Astrocyte (in vitro differentiated cells and primary cell): ENCODE data around the gene CABP2.

Experiments used
- EZH2 ChIP-seq: IDR thresholded peaks from 2 replicates; pipeline ENCODE4 v1.6.1; 2012; ENCODE audit warnings: mild to moderate bottlenecking, low read length, inconsistent platforms; ENCODE audit not compliant: insufficient read depth
- TF ChIP-seq, protein P1 (sequence below): IDR thresholded peaks from 2 replicates; pipeline ENCODE4 v1.5.1; 2011; ENCODE audit warnings: low read depth, mild to moderate bottlenecking, inconsistent platforms, low read length, moderate library complexity; ENCODE audit not compliant: insufficient read depth

DNA sequence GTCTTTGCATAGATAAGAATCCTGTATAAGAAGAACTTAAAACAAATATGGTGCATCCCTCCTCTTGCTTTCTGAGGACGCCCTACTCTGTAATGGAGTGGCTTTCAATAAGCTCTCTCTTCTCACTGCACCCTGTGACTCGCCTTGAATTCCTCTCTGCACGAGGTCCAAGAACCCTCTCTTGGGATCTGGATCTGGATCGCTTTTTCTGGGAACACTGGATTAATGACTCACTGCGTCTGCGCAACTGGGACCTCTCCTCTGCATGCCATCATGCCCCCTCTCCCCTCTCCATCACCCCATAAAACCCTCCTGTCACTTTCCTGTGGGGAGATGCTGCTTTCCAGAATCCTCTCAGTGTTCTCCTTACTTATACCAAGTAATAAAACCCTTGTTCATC, 15.1 kb upstream of the CABP2 start:
- TF ChIP-seq, protein P1, sequence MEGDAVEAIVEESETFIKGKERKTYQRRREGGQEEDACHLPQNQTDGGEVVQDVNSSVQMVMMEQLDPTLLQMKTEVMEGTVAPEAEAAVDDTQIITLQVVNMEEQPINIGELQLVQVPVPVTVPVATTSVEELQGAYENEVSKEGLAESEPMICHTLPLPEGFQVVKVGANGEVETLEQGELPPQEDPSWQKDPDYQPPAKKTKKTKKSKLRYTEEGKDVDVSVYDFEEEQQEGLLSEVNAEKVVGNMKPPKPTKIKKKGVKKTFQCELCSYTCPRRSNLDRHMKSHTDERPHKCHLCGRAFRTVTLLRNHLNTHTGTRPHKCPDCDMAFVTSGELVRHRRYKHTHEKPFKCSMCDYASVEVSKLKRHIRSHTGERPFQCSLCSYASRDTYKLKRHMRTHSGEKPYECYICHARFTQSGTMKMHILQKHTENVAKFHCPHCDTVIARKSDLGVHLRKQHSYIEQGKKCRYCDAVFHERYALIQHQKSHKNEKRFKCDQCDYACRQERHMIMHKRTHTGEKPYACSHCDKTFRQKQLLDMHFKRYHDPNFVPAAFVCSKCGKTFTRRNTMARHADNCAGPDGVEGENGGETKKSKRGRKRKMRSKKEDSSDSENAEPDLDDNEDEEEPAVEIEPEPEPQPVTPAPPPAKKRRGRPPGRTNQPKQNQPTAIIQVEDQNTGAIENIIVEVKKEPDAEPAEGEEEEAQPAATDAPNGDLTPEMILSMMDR = no peak
- no peak for TF ChIP-seq EZH2
